ENCODE results near the gene PLAGL2. TPM values are rescaled to one million over a fixed set of nuclear protein-coding genes. Genes with fewer than 3 reads are reported as not detected.

PLAGL2 gene
- total and polyA plus RNA-seq, 4 donors, result 1.3 to 7.2 (median 1.6) TPM

GRCh38 chr20:32251470-32251869 lies 43.9 kb upstream of the PLAGL2 start:
- Histone ChIP-seq H3K4me1 (ENCODE audit: control insufficient read depth in 4 of 4, insufficient read depth in 4 of 4, low read length in 3 of 4) (no peaks in the 10 kb centered on the region), H3K36me3 (ENCODE audit: control insufficient read depth in 4 of 4, insufficient read depth in 3 of 4, low read depth in 1 of 4, low read length in 3 of 4) (no peaks in the 10 kb centered on the region), H3K27me3 (ENCODE audit: control insufficient read depth in 4 of 4, insufficient read depth in 4 of 4, low read length in 3 of 4) (no peaks in the 10 kb centered on the region), H3K9me3 (ENCODE audit: control insufficient read depth in 4 of 4, low read length in 3 of 4) (no peaks in the 10 kb centered on the region), H3K9ac (ENCODE audit: low read depth in 1 of 2, low read length in 2 of 2) (no peak overlapping the region), H3K27ac (ENCODE audit: low read depth in 1 of 2, low read length in 2 of 2) (no peak overlapping the region), H3K4me3 (ENCODE audit: low read depth in 1 of 3, low read length in 3 of 3) (no peak overlapping the region)
- WGBS, result 65% methylated on average over 3 of the region's 3 CpGs
- no peak for DNase-seq (ENCODE audit: low spot score)
- TF ChIP-seq HNF4G (IDR thresholded peaks at IDR 0.05) (no peak), YY1 (IDR thresholded peaks at IDR 0.05) (no peak), FOXA2 (IDR thresholded peaks at IDR 0.05) (no peak)

- no peak overlapping the region for H3K4me3 ChIP-seq (ENCODE audit: low read depth in 1 of 3, low read length in 3 of 3)
- no peak for DNase-seq (ENCODE audit: low spot score)
- no peaks in the 10 kb centered on the region for H3K27me3 ChIP-seq (ENCODE audit: control insufficient read depth in 4 of 4, insufficient read depth in 4 of 4, low read length in 3 of 4)
- no peaks in the 10 kb centered on the region for H3K36me3 ChIP-seq (ENCODE audit: control insufficient read depth in 4 of 4, insufficient read depth in 3 of 4, low read depth in 1 of 4, low read length in 3 of 4)
- H3K27ac ChIP-seq (ENCODE audit: low read depth in 1 of 2, low read length in 2 of 2), result no peak overlapping the region
- TF ChIP-seq TAF1 (conservative IDR thresholded peaks at IDR 0.05) (no peak), FOXA2 (IDR thresholded peaks at IDR 0.05) (no peak), ATF3 (IDR thresholded peaks at IDR 0.05) (no peak), NR2F2 (IDR thresholded peaks at IDR 0.05) (no peak), MAX (IDR thresholded peaks at IDR 0.05) (no peak), RAD21 (IDR thresholded peaks at IDR 0.05) (no peak), EGR1 (IDR thresholded peaks at IDR 0.05; ENCODE audit: low read depth in 2 of 2) (no peak), YY1 (IDR thresholded peaks at IDR 0.05) (no peak), SP1 (IDR thresholded peaks at IDR 0.05) (no peak), REST (IDR thresholded peaks at IDR 0.05) (no peak)
- TF ChIP-seq, protein P1, sequence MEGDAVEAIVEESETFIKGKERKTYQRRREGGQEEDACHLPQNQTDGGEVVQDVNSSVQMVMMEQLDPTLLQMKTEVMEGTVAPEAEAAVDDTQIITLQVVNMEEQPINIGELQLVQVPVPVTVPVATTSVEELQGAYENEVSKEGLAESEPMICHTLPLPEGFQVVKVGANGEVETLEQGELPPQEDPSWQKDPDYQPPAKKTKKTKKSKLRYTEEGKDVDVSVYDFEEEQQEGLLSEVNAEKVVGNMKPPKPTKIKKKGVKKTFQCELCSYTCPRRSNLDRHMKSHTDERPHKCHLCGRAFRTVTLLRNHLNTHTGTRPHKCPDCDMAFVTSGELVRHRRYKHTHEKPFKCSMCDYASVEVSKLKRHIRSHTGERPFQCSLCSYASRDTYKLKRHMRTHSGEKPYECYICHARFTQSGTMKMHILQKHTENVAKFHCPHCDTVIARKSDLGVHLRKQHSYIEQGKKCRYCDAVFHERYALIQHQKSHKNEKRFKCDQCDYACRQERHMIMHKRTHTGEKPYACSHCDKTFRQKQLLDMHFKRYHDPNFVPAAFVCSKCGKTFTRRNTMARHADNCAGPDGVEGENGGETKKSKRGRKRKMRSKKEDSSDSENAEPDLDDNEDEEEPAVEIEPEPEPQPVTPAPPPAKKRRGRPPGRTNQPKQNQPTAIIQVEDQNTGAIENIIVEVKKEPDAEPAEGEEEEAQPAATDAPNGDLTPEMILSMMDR (IDR thresholded peaks at IDR 0.05; ENCODE audit: low read depth, low read length, missing input control), result no peak
- TF ChIP-seq, protein P2, sequence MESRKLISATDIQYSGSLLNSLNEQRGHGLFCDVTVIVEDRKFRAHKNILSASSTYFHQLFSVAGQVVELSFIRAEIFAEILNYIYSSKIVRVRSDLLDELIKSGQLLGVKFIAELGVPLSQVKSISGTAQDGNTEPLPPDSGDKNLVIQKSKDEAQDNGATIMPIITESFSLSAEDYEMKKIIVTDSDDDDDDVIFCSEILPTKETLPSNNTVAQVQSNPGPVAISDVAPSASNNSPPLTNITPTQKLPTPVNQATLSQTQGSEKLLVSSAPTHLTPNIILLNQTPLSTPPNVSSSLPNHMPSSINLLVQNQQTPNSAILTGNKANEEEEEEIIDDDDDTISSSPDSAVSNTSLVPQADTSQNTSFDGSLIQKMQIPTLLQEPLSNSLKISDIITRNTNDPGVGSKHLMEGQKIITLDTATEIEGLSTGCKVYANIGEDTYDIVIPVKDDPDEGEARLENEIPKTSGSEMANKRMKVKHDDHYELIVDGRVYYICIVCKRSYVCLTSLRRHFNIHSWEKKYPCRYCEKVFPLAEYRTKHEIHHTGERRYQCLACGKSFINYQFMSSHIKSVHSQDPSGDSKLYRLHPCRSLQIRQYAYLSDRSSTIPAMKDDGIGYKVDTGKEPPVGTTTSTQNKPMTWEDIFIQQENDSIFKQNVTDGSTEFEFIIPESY (IDR thresholded peaks at IDR 0.05), result no peak
- no peaks in the 10 kb centered on the region for H3K9me3 ChIP-seq (ENCODE audit: control insufficient read depth in 4 of 4, low read length in 3 of 4)
- no peak overlapping the region for H3K9ac ChIP-seq (ENCODE audit: low read depth in 1 of 2, low read length in 2 of 2)
- WGBS, result 86% methylated on average over 9 of the region's 9 CpGs
- H3K4me1 ChIP-seq (ENCODE audit: control insufficient read depth in 4 of 4, insufficient read depth in 4 of 4, low read length in 3 of 4), result peaks cover 2 to 5% (median 5%) of the 10 kb centered on the region in 4 donors
Measured at GRCh38 chr20:32249030-32249738, 41.6 kb upstream of the PLAGL2 start.
